Measurements from ENCODE around the gene PKD2L1.

The PKD2L1 gene

GRCh38 chr10:100289641-100290040 lies 40.4 kb downstream of the PKD2L1 start:
- H3K4me3 ChIP-seq (ENCODE audit: low read length in 2 of 2): no peak overlapping the region
- no peak overlapping the region for H3K18ac ChIP-seq (ENCODE audit: low read length)
- no peak overlapping the region for H2AK5ac ChIP-seq (ENCODE audit: low read depth, low read length)
- H3K9me3 ChIP-seq (replicated peaks in 1 of 2; ENCODE audit: control insufficient read depth in 2 of 2, insufficient read depth in 1 of 2, low read depth in 1 of 2, low read length in 2 of 2): no peaks in the 10 kb centered on the region
- no peak overlapping the region for H2BK120ac ChIP-seq (ENCODE audit: low read depth, low read length)
- H3K36me3 ChIP-seq (replicated peaks in 1 of 2; ENCODE audit: control insufficient read depth in 2 of 2, insufficient read depth in 2 of 2, low read length in 2 of 2): peaks cover 0 to 4% of the 10 kb centered on the region in 2 donors
- H2AFZ ChIP-seq (ENCODE audit: low read length): no peak overlapping the region
- H3K14ac ChIP-seq (ENCODE audit: low read length): no peak overlapping the region
- peaks cover 4 to 6% of the 10 kb centered on the region in 2 donors for H3K4me1 ChIP-seq (ENCODE audit: control insufficient read depth in 2 of 2, insufficient read depth in 1 of 2, low read depth in 1 of 2, low read length in 2 of 2)
- H3K79me1 ChIP-seq (ENCODE audit: low read depth, low read length): no peaks in the 10 kb centered on the region
- H3K4ac ChIP-seq (ENCODE audit: low read length): no peak overlapping the region
- H4K8ac ChIP-seq (ENCODE audit: low read depth, low read length): no peak overlapping the region
- no CpG with 5 or more reads among the region's 2 CpGs for WGBS, 2 donors (ENCODE audit: extremely low coverage in 2 of 2, insufficient read length in 2 of 2, insufficient replicate concordance in 1 of 2)
- no peak for DNase-seq (ENCODE audit: low spot score)
- H3K27me3 ChIP-seq (ENCODE audit: control insufficient read depth in 3 of 3, insufficient read depth in 3 of 3, low read depth in 1 of 3, low read length in 3 of 3): peaks cover 0 to 55% (median 0%) of the 10 kb centered on the region in 3 experiments
- no peak overlapping the region for H3K9ac ChIP-seq (ENCODE audit: low read depth, low read length, poor library complexity)
- H4K91ac ChIP-seq (ENCODE audit: low read depth, low read length, poor library complexity): no peak overlapping the region
- H2BK5ac ChIP-seq (ENCODE audit: low read length): no peak overlapping the region
- no peak overlapping the region for H2BK12ac ChIP-seq (ENCODE audit: low read length)
- no peak overlapping the region for H3K4me2 ChIP-seq (ENCODE audit: insufficient read depth, low read length, poor library complexity, severe bottlenecking)
- H2BK15ac ChIP-seq (ENCODE audit: low read length): no peak overlapping the region
- no peak overlapping the region for H3K23ac ChIP-seq (ENCODE audit: low read depth, low read length, poor library complexity)
- H3K27ac ChIP-seq (replicated peaks; ENCODE audit: low read length): no peak overlapping the region

- no peak overlapping the region for H3K27ac ChIP-seq (replicated peaks; ENCODE audit: low read length)
- no CpG with 5 or more reads among the region's 5 CpGs for WGBS, 2 donors (ENCODE audit: extremely low coverage in 2 of 2, insufficient read length in 2 of 2, insufficient replicate concordance in 1 of 2)
These were observed 41.8 kb downstream of the PKD2L1 start for GRCh38 chr10:100288196-100288595.

GRCh38 chr10:100287756-100288155 lies 42.3 kb downstream of the PKD2L1 start:
- no CpG with 5 or more reads among the region's 6 CpGs for WGBS, 2 donors (ENCODE audit: extremely low coverage in 2 of 2, insufficient read length in 2 of 2, insufficient replicate concordance in 1 of 2)
- Histone ChIP-seq H2BK12ac (ENCODE audit: low read length) (no peak overlapping the region), H3K4me3 (ENCODE audit: low read length in 2 of 2) (no peak overlapping the region), H2AK5ac (ENCODE audit: low read depth, low read length) (no peak overlapping the region), H4K91ac (ENCODE audit: low read depth, low read length, poor library complexity) (no peak overlapping the region), H2AFZ (ENCODE audit: low read length) (no peak overlapping the region), H3K14ac (ENCODE audit: low read length) (no peak overlapping the region), H3K36me3 (replicated peaks in 1 of 2; ENCODE audit: control insufficient read depth in 2 of 2, insufficient read depth in 2 of 2, low read length in 2 of 2) (peaks cover 0 to 23% of the 10 kb centered on the region in 2 donors), H3K23ac (ENCODE audit: low read depth, low read length, poor library complexity) (no peak overlapping the region), H2BK15ac (ENCODE audit: low read length) (no peak overlapping the region), H3K9ac (ENCODE audit: low read depth, low read length, poor library complexity) (no peak overlapping the region), H3K9me3 (replicated peaks in 1 of 2; ENCODE audit: control insufficient read depth in 2 of 2, insufficient read depth in 1 of 2, low read depth in 1 of 2, low read length in 2 of 2) (no peaks in the 10 kb centered on the region), H3K4me1 (ENCODE audit: control insufficient read depth in 2 of 2, insufficient read depth in 1 of 2, low read depth in 1 of 2, low read length in 2 of 2) (peaks cover 4 to 6% of the 10 kb centered on the region in 2 donors), H3K4me2 (ENCODE audit: insufficient read depth, low read length, poor library complexity, severe bottlenecking) (no peak overlapping the region), H3K4ac (ENCODE audit: low read length) (no peak overlapping the region), H2BK5ac (ENCODE audit: low read length) (no peak overlapping the region), H3K27me3 (ENCODE audit: control insufficient read depth in 3 of 3, insufficient read depth in 3 of 3, low read depth in 1 of 3, low read length in 3 of 3) (peaks cover 0 to 38% (median 0%) of the 10 kb centered on the region in 3 experiments), H2BK120ac (ENCODE audit: low read depth, low read length) (no peak overlapping the region), H3K27ac (replicated peaks; ENCODE audit: low read length) (no peak overlapping the region), H3K18ac (ENCODE audit: low read length) (no peak overlapping the region), H3K79me1 (ENCODE audit: low read depth, low read length) (peaks cover 1% of the 10 kb centered on the region), H4K8ac (ENCODE audit: low read depth, low read length) (no peak overlapping the region)
- no peak for DNase-seq (ENCODE audit: low spot score)

More at GRCh38 chr10:100288196-100288595, 41.8 kb downstream of the PKD2L1 start:
- Histone ChIP-seq H3K4ac (ENCODE audit: low read length) (no peak overlapping the region), H3K9me3 (replicated peaks in 1 of 2; ENCODE audit: control insufficient read depth in 2 of 2, insufficient read depth in 1 of 2, low read depth in 1 of 2, low read length in 2 of 2) (no peaks in the 10 kb centered on the region), H2AK5ac (ENCODE audit: low read depth, low read length) (no peak overlapping the region), H3K4me2 (ENCODE audit: insufficient read depth, low read length, poor library complexity, severe bottlenecking) (no peak overlapping the region), H4K8ac (ENCODE audit: low read depth, low read length) (no peak overlapping the region), H3K79me1 (ENCODE audit: low read depth, low read length) (no peaks in the 10 kb centered on the region), H2BK12ac (ENCODE audit: low read length) (no peak overlapping the region), H2BK120ac (ENCODE audit: low read depth, low read length) (no peak overlapping the region), H2BK5ac (ENCODE audit: low read length) (no peak overlapping the region), H2BK15ac (ENCODE audit: low read length) (no peak overlapping the region), H3K27me3 (ENCODE audit: control insufficient read depth in 3 of 3, insufficient read depth in 3 of 3, low read depth in 1 of 3, low read length in 3 of 3) (peaks cover 0 to 42% (median 0%) of the 10 kb centered on the region in 3 experiments), H3K14ac (ENCODE audit: low read length) (no peak overlapping the region), H3K18ac (ENCODE audit: low read length) (no peak overlapping the region), H3K23ac (ENCODE audit: low read depth, low read length, poor library complexity) (no peak overlapping the region), H3K4me1 (ENCODE audit: control insufficient read depth in 2 of 2, insufficient read depth in 1 of 2, low read depth in 1 of 2, low read length in 2 of 2) (peaks cover 4 to 6% of the 10 kb centered on the region in 2 donors), H3K36me3 (replicated peaks in 1 of 2; ENCODE audit: control insufficient read depth in 2 of 2, insufficient read depth in 2 of 2, low read length in 2 of 2) (peaks cover 0 to 19% of the 10 kb centered on the region in 2 donors), H2AFZ (ENCODE audit: low read length) (no peak overlapping the region), H4K91ac (ENCODE audit: low read depth, low read length, poor library complexity) (no peak overlapping the region), H3K9ac (ENCODE audit: low read depth, low read length, poor library complexity) (no peak overlapping the region), H3K4me3 (ENCODE audit: low read length in 2 of 2) (no peak overlapping the region)
- DNase-seq (ENCODE audit: low spot score): no peak

- Histone ChIP-seq H3K4ac (ENCODE audit: low read length) (no peak within 1 kb of the TSS), H3K9me3 (replicated peaks in 1 of 2; ENCODE audit: control insufficient read depth in 2 of 2, insufficient read depth in 1 of 2, low read depth in 1 of 2, low read length in 2 of 2) (no peaks in the 10 kb centered on the region), H2BK120ac (ENCODE audit: low read depth, low read length) (no peak within 1 kb of the TSS), H3K79me1 (ENCODE audit: low read depth, low read length) (peaks cover 3% of the 10 kb centered on the region), H2BK5ac (ENCODE audit: low read length) (peak within 1 kb of the TSS; percentile 40), H2AFZ (ENCODE audit: low read length) (peak within 1 kb of the TSS; percentile 96), H3K36me3 (replicated peaks in 1 of 2; ENCODE audit: control insufficient read depth in 2 of 2, insufficient read depth in 2 of 2, low read length in 2 of 2) (peaks cover 0 to 35% of the 10 kb centered on the region in 2 donors), H3K27me3 (ENCODE audit: control insufficient read depth in 3 of 3, insufficient read depth in 3 of 3, low read depth in 1 of 3, low read length in 3 of 3) (peaks cover 0 to 25% (median 0%) of the 10 kb centered on the region in 3 experiments), H3K23ac (ENCODE audit: low read depth, low read length, poor library complexity) (peak within 1 kb of the TSS; percentile 97), H3K14ac (ENCODE audit: low read length) (peak within 1 kb of the TSS; percentile 83), H4K91ac (ENCODE audit: low read depth, low read length, poor library complexity) (peak within 1 kb of the TSS; percentile 8), H2AK5ac (ENCODE audit: low read depth, low read length) (no peak within 1 kb of the TSS), H2BK12ac (ENCODE audit: low read length) (peak within 1 kb of the TSS; percentile 89), H2BK15ac (ENCODE audit: low read length) (peak within 1 kb of the TSS; percentile 82), H3K4me2 (ENCODE audit: insufficient read depth, low read length, poor library complexity, severe bottlenecking) (peak within 1 kb of the TSS; percentile 68), H3K4me1 (ENCODE audit: control insufficient read depth in 2 of 2, insufficient read depth in 1 of 2, low read depth in 1 of 2, low read length in 2 of 2) (peaks cover 4 to 6% of the 10 kb centered on the region in 2 donors), H3K4me3 (ENCODE audit: low read length in 2 of 2) (peak within 1 kb of the TSS; percentile 82 to 93), H3K9ac (ENCODE audit: low read depth, low read length, poor library complexity) (peak within 1 kb of the TSS; percentile 88), H3K18ac (ENCODE audit: low read length) (peak within 1 kb of the TSS; percentile 97), H3K27ac (replicated peaks; ENCODE audit: low read length) (peak within 1 kb of the TSS; percentile 43), H4K8ac (ENCODE audit: low read depth, low read length) (peak within 1 kb of the TSS; percentile 87)
- no CpG with 5 or more reads among the region's 63 CpGs for WGBS, 2 donors (ENCODE audit: extremely low coverage in 2 of 2, insufficient read length in 2 of 2, insufficient replicate concordance in 1 of 2)
- DNase-seq (ENCODE audit: low spot score): peak; percentile 80
These were observed 43.7 kb downstream of the PKD2L1 start, which contains the start of gene BLOC1S2 for GRCh38 chr10:100286051-100287033. Gene BLOC1S2, minus strand, starts transcription at chr10:100286680. Its CDS starts 21 bp downstream, at chr10:100286659.

Measured in neuronal stem cell (in vitro differentiated cells).